ENCODE data around the gene CDS2. TPM values are rescaled to one million over a fixed set of nuclear protein-coding genes. Genes with fewer than 3 reads are reported as not detected.

CDS2 gene
- total RNA-seq, 1 donor from 2014 or later = 24.5 TPM

- ATAC-seq = peak; percentile 98
Measured at GRCh38 chr20:5119435-5120184, 7.2 kb upstream of the CDS2 start, which contains the start of gene PCNA. TSS of gene PCNA (minus strand) at chr20:5119958. CDS start at chr20:5119798, 160 bp downstream.

DNA sequence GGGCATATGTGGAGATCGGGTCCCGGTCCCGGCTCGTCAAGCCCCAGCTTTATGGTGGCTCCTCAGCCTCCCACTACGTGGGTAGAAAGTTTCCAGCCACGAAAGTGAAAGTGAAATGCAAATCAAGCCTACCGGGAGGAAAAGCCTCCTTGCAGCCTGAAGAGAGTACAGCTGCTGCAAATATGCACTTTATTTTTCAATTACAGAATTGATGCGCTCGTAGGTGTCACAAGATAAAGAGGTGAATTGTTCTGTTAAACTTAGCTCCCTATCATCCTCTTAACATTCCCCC, 6.7 kb upstream of the CDS2 start:
- ATAC-seq = no peak

DNA sequence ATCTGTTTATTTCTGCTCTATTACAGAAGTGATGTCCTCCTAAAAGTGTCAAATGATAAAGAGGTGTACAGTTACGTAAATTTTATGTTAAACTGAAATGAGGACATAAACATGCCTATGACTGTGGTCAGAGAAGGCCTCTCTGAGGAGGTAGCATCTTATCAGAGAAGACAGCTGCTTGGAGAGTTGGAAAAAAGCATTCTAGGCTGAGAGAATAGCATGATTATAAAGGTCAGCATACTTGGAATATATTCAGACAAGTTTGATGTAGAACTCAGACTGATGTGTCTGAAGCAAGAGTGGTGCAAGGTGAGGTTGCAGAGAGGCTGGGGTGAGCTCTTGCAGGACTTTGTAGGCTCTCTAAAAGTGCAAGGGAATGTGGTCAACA, 3.9 kb upstream of the CDS2 start:
- ATAC-seq = no peak

DNA sequence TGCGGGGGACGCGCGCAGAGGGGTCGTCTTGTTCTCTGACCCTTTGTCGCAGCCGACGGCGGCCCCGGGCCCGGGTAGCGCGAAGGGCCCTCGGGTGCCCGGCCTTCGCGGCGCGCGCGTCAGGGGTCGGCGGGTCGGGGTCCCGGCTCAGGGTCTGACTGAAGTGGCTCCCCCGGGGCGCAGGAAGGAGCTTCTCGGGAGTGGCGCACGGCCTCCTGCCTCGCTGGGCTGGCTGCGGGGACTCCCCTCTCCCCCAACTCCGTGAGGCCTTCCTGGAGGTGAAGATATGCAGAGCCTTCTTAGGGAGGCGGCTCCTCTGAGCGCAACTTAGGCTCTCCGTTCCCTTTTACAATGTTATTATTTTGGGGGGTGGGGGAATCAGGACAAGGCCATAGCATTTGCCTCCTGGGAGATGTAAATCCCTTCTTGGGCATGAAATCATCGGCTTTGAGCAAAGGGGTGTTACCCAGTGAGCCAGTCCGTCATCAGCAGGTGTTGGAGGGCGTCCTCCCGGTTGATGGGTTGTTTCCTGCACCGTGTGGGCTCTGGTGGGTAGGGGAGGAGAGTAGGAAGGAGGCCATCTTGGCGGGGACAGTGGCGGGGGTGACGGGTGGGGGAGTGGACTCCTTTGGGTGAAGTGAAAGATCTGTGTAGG, 523 bp downstream of the CDS2 start:
- peak; percentile 31 for ATAC-seq

- ATAC-seq = no peak
Measured at GRCh38 chr20:5127859-5128424, 1.1 kb downstream of the CDS2 start.

DNA sequence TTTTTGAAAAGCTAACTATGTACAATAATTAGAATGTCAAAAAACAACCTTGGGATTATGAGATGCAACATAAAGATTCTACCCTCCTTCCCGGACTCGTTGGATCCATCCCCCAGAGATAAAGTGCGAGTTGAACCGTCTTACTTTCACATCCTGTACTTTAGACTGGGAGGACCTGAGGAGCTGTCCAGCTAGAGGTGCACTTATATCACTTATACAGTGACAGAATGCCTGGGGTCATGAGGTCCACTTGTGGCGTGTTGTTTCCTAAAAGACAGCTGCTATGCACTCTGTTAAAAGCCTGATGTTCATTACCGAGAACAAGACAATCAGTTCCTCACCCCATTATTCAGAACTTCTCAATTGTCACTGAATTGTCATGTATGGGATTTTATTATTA, 2.1 kb downstream of the CDS2 start:
- no peak for ATAC-seq

DNA sequence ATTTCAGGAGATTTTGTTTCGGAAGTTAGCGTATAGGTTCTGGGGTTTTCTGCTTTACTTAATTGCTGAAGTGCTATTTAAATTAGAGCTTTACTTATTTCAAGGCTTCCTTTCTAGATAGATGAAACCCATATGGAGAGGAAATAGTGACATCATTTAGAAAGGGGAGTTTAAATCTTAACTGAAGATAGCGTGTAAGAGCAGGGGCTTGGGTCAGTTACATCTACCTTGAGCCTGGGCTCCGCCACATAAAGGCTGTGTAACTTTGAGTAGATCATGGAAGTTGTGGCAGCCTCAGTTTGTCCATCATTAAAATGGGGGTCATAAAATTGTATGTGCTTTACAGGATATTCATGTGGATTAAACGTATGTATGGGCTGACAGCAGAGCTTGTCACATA, 4.7 kb downstream of the CDS2 start:
- no peak for ATAC-seq

- no peak for ATAC-seq
Measured at GRCh38 chr20:5133998-5134397, 7.2 kb downstream of the CDS2 start.

DNA sequence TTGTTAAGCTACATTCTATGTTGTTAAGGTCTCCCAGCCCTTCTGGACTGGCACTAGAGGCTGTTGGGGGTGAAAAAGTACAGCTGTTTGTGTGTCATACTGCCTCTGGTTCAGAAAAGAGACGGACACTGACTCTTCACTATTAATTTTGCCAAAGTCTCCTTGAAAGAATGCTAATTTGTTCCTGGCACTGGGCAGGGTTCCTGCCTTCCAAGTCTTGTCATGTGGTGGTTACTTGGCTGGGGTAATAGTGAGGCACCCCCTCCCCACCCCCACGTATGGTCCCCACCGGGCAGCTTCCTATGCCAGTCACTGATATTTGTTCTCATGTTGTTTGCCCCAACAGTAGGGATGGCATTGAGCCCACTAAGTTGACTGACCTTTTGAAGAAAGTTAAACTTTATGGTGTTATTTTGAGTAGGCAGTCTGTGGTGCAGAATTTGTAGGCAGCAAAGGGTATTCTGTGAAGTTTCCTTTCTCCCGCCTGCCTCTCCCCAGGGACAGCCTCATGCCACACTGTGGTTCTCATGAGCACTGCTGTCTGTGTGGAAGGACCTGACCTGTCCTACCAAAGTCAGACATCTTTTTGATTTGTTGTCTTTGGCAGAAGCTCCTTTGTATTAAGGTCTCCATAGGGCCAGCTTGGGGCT, 8.7 kb downstream of the CDS2 start:
- no peak for ATAC-seq

- no peak for ATAC-seq
Measured at GRCh38 chr20:5136096-5136495, 9.3 kb downstream of the CDS2 start.

GRCh38 chr20:5140195-5140594, 13.4 kb downstream of the CDS2 start:
- no peak for ATAC-seq

DNA sequence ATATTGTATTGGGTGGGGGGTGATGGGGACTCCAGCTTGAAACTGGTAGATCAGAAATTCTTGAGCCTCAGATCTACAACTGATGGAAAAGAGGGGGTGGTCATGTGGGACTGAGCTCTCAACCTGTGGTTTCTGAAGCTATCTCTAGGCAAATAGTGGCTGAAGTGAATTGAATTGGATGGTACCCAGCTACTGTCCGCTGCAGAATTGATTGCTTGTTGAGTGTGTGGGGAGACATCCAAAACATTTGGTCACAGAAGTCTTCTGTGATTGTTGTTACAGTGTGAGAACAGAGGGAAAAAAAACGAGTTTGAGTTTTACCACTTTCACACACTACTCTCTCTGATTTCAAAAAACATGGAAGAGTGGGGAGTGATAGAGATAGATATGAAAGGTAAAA, 14.8 kb downstream of the CDS2 start:
- no peak for ATAC-seq

- ATAC-seq = no peak
Measured at GRCh38 chr20:5143851-5144250, 17.0 kb downstream of the CDS2 start.

DNA sequence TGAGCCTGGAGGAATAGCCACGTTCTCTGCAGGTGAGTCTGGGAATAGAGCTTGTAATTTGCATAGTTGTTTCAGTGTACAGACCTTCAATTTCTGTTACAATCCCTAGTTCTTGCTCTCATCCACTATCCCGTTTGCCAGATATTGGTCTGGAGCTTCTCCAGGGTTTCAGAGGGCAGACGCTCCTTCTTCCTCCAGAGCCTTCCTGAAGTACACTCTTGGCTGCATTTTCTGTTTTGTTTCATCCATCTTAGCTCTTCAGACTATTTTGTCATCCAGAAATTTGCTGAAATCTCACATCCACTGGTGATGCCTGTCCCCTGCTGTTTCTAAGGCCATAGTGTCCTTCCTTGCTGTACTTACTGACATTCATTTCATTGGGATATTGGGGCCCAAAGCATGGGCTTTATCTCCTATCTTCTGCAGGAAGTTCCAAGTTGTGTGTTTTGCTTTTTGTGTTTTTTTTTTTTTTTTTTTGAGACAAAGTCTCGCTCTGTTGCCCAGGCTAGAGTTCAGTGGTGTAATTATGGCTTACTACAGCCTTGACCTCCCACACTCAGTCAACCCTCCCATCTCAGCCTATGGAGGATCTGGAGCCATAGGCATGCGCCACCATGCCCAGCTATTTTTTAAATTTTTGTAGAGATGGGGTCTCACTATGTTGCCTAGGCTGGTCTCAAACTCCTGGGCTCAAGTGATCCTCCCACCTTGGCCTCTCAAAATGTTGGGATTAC, 18.7 kb downstream of the CDS2 start:
- ATAC-seq = no peak

DNA sequence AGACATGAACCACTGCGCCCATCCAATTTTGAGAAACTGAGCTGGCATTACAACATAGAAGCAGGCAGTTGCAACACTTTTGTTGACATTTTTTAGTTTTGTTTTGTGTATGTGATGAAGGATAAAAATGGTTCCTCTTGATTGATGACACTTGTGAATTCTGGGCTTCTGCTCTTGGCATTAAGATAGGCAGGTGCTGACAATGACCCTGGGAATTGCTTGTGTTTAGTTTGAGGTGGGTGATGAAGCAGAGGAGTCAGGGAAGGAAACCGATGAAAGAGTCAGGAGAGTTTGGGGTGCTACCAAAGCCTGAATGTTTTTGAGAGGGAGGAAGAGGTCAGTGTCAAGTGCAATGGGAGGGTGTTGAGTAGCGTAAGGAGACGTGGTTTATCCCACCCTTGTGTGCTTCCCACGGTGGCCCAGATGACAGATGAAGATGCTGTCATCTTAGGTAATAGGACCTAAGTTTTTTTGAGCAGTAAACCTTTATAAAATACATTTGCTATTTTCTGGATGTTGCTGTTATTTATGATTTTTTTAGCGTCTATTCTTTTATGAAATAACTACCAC, 19.4 kb downstream of the CDS2 start:
- no peak for ATAC-seq

- no peak for ATAC-seq
Measured at GRCh38 chr20:5146871-5147592, 20.2 kb downstream of the CDS2 start.

GRCh38 chr20:5148581-5148980, 21.8 kb downstream of the CDS2 start:
- ATAC-seq = no peak

GRCh38 chr20:5149892-5150225, 23.1 kb downstream of the CDS2 start:
- ATAC-seq = no peak

DNA sequence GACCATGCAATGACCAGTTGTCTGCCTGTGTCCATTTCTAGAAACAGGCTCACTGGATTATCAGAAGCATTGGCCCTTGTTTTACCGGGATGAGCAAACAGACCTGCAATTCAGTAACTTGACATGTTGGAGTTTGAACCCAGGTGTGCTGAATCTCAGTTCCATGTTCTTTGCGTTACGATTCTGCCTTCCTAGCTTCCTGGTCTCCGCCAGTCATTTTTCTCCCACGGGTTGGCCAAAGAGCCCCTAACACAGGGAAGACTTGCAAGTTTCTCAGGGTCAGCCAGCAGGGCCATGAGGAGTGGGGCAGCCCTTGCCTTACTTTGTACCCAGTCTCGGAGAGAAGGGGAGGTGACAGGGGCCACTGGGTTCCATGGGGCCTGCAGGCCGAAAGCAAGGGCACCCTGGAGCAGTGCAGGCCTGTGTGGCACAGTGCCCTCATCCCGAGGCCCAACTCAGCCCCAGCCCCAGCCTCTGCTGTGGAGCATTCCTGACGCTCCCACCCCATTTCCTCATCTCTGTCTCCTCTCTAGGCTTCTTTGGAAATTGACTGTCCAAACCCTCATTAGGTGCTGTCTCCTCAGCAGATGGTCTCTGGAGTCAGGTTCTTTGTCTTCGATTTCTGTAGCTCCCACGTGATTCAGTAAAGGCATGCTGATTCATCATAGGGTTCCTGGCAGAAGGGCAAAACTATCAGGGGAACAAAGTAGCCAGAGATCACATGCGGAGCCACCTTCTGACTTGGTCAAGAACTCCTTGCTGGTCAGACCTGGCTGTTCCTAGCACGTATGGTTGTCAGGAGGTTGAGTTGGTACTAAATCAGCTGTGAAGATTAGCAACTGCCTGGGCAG, 23.6 kb downstream of the CDS2 start:
- ATAC-seq = no peak

- ATAC-seq = no peak
Measured at GRCh38 chr20:5153152-5153467, 26.3 kb downstream of the CDS2 start.
